ENCODE measurements around the gene PRKD2. TPM values are rescaled to one million over a fixed set of nuclear protein-coding genes. Genes with fewer than 3 reads are reported as not detected.

PRKD2 gene
- total RNA-seq, 1 experiment from 2014 or later = 45.4 TPM

- Histone ChIP-seq H3K36me3 (ENCODE audit: control insufficient read depth, insufficient read depth, low read length) (peaks cover 2% of the 10 kb centered on the region; the same call in 1 of the 2 replicates), H3K4me3 (ENCODE audit: low read depth, low read length) (no peak overlapping the region), H3K27me3 (replicated peaks; ENCODE audit: control insufficient read depth, insufficient read depth, low read length) (no peaks in the 10 kb centered on the region), H3K9me3 (no peaks in the 10 kb centered on the region), H3K4me1 (no peaks in the 10 kb centered on the region)
- ChIA-PET CTCF (interaction anchor here (0.9 kb wide), 1 partner anchor 16 kb away, joined by 3 read pairs; no protein-coding TSS in a partner anchor), POLR2A (no interaction called here)
- H3K9me3 Mint-ChIP-seq (ENCODE audit: unreplicated experiment) = no peaks in the 10 kb centered on the region
- no peak overlapping the region for H3K27ac Mint-ChIP-seq (ENCODE audit: unreplicated experiment)
- no peak for DNase-seq
- intact Hi-C loops (cut with micrococcal nuclease; ENCODE audit: unreplicated experiment) = no loop called here
- no peaks in the 10 kb centered on the region for H3K4me1 Mint-ChIP-seq (ENCODE audit: low read depth, unreplicated experiment)
- TF ChIP-seq, protein P1, sequence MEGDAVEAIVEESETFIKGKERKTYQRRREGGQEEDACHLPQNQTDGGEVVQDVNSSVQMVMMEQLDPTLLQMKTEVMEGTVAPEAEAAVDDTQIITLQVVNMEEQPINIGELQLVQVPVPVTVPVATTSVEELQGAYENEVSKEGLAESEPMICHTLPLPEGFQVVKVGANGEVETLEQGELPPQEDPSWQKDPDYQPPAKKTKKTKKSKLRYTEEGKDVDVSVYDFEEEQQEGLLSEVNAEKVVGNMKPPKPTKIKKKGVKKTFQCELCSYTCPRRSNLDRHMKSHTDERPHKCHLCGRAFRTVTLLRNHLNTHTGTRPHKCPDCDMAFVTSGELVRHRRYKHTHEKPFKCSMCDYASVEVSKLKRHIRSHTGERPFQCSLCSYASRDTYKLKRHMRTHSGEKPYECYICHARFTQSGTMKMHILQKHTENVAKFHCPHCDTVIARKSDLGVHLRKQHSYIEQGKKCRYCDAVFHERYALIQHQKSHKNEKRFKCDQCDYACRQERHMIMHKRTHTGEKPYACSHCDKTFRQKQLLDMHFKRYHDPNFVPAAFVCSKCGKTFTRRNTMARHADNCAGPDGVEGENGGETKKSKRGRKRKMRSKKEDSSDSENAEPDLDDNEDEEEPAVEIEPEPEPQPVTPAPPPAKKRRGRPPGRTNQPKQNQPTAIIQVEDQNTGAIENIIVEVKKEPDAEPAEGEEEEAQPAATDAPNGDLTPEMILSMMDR (IDR thresholded peaks at IDR 0.05; ENCODE audit: insufficient read depth in 1 of 2, low read depth in 1 of 2, low read length in 1 of 2, severe bottlenecking in 1 of 2, unreplicated experiment in 1 of 2) = no peak
- H3K36me3 Mint-ChIP-seq (ENCODE audit: insufficient read depth, unreplicated experiment) = peaks cover 79% of the 10 kb centered on the region
- no peak overlapping the region for H3K4me3 Mint-ChIP-seq (ENCODE audit: unreplicated experiment)
- no peaks in the 10 kb centered on the region for H3K27me3 Mint-ChIP-seq (ENCODE audit: insufficient read depth, unreplicated experiment)
- no TSS peak for BruUV-seq (replicated peaks)
These were observed 18.3 kb downstream of the PRKD2 start for GRCh38 chr19:46698395-46699321.

DNA sequence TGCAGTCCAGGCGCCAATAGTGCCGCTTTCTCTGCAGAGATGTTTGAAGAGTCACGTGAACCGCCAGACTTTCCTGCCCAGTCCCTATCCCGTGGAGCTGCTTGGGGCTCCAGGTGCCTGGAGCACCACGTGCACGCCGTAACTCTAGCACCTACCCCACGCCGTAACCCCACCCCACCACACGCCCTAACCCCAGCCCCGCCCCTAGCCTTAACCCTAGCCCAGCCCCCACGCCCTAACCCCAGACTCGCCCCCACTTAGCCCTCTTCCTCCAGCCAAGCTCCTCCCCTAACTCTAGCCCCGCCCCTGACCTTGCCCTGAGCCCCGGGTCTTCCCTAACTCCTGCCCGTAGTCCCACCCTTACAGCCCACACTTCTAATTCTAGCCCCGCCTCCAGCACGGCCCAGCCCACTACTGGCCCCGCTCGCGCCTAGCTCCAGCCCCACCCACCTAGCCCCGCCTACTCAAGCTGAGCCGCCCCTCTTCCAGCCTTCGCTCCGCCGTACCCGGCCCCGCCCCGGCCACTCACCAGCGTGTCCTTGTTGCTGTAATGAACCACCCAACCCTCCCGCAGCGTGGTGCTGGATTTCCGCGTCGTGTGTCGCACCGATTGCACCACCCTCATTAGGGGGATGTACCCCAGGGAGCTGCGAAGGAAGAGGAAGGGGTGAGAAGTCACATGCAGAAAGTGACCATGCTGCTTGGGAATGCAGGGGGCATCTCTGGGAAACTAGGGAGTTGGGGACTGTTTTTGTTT, 19.5 kb downstream of the PRKD2 start:
- no peak overlapping the region for H3K4me3 Mint-ChIP-seq (ENCODE audit: unreplicated experiment)
- no peaks in the 10 kb centered on the region for H3K27me3 Mint-ChIP-seq (ENCODE audit: insufficient read depth, unreplicated experiment)
- H3K36me3 Mint-ChIP-seq (ENCODE audit: insufficient read depth, unreplicated experiment) = peaks cover 79% of the 10 kb centered on the region
- Histone ChIP-seq H3K4me1 (no peaks in the 10 kb centered on the region), H3K36me3 (ENCODE audit: control insufficient read depth, insufficient read depth, low read length) (peaks cover 5% of the 10 kb centered on the region), H3K4me3 (ENCODE audit: low read depth, low read length) (no peak overlapping the region), H3K27me3 (replicated peaks; ENCODE audit: control insufficient read depth, insufficient read depth, low read length) (no peaks in the 10 kb centered on the region), H3K9me3 (no peaks in the 10 kb centered on the region)
- intact Hi-C loops (cut with micrococcal nuclease; ENCODE audit: unreplicated experiment) = no loop called here
- H3K9me3 Mint-ChIP-seq (ENCODE audit: unreplicated experiment) = no peaks in the 10 kb centered on the region
- POLR2A ChIA-PET = interaction anchor here (0.6 kb wide), 1 partner anchor 1980 kb away, joined by 3 read pairs; no protein-coding TSS in a partner anchor
- no TSS peak for BruUV-seq (replicated peaks)
- no peak overlapping the region for H3K27ac Mint-ChIP-seq (ENCODE audit: unreplicated experiment)
- no peaks in the 10 kb centered on the region for H3K4me1 Mint-ChIP-seq (ENCODE audit: low read depth, unreplicated experiment)
- peak; percentile 51 to 77 for DNase-seq
- CTCF ChIA-PET = interaction anchor here (0.6 kb wide), 2 partner anchors 34 to 52 kb away, joined by 3 to 5 read pairs; no protein-coding TSS in a partner anchor
- TF ChIP-seq, protein P1 (IDR thresholded peaks at IDR 0.05; ENCODE audit: insufficient read depth in 1 of 2, low read depth in 1 of 2, low read length in 1 of 2, severe bottlenecking in 1 of 2, unreplicated experiment in 1 of 2) = no peak

DNA sequence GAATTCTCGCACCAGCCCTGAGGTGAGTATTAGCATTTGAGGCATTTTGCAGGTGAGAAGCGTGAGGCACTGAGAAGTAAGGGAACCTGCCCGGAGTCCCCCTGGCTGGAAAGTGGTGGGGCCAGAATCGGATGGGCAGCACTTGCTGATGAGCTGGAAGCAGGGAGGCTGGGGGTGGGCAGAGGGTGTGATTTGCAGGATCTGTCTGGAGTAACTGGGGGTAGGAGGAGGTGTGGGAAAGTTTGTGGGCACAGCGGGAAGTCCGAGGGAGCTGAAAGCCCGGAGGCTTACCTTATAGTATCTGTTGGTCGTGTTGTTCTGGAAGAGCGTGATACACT, 20.1 kb downstream of the PRKD2 start:
- Mint-ChIP-seq H3K4me1 (ENCODE audit: low read depth, unreplicated experiment) (no peaks in the 10 kb centered on the region), H3K27me3 (ENCODE audit: insufficient read depth, unreplicated experiment) (no peaks in the 10 kb centered on the region), H3K4me3 (ENCODE audit: unreplicated experiment) (no peak overlapping the region), H3K27ac (ENCODE audit: unreplicated experiment) (no peak overlapping the region), H3K9me3 (ENCODE audit: unreplicated experiment) (no peaks in the 10 kb centered on the region), H3K36me3 (ENCODE audit: insufficient read depth, unreplicated experiment) (peaks cover 79% of the 10 kb centered on the region)
- Histone ChIP-seq H3K27me3 (replicated peaks; ENCODE audit: control insufficient read depth, insufficient read depth, low read length) (no peaks in the 10 kb centered on the region), H3K36me3 (ENCODE audit: control insufficient read depth, insufficient read depth, low read length) (peaks cover 5% of the 10 kb centered on the region), H3K4me1 (no peaks in the 10 kb centered on the region), H3K9me3 (no peaks in the 10 kb centered on the region), H3K4me3 (ENCODE audit: low read depth, low read length) (no peak overlapping the region)
- intact Hi-C loops (cut with micrococcal nuclease; ENCODE audit: unreplicated experiment) = no loop called here
- BruUV-seq (replicated peaks) = no TSS peak
- TF ChIP-seq, protein P1 (IDR thresholded peaks at IDR 0.05; ENCODE audit: insufficient read depth in 1 of 2, low read depth in 1 of 2, low read length in 1 of 2, severe bottlenecking in 1 of 2, unreplicated experiment in 1 of 2) = no peak
- ChIA-PET POLR2A (no interaction called here), CTCF (no interaction called here)
- no peak for DNase-seq
